GM12878 (cell line): ENCODE measurements around the gene LPIN2. TPM values are rescaled to one million over a fixed set of nuclear protein-coding genes. Genes with fewer than 3 reads are reported as not detected.

Experiments
- ATAC-seq: fragments of 200-7000 bp; cut with Tn5 transposase; 3 replicates; pipeline ENCODE4 v1.9.1; 2020; ENCODE audit warnings: mild to moderate bottlenecking, moderate library complexity
- BruUV-seq: library from RNA; stranded (reverse); fragments of 400-500 nt; replicated peaks from 2 replicates; lab custom pipeline; 2021; lab: Mats Ljungman, UMichigan
- CTCF ChIA-PET: fragments of 300-600 bp; sonication (Branson Sonifier 250); formaldehyde crosslinking; extraction: SDS; loops from one replicate; lab custom pipeline; 2021; ENCODE audit warnings: inconsistent platforms; lab: Yijun Ruan, JAX
- POLR2A ChIA-PET: fragments of 350-600 bp; formaldehyde crosslinking; extraction: SDS; loops from one replicate; lab custom pipeline; 2021; ENCODE audit warnings: inconsistent platforms; lab: Charles Lee
- RAD21 ChIA-PET: fragments of 300-600 bp; sonication (Branson Sonifier 250); formaldehyde crosslinking; loops from one replicate; lab custom pipeline; 2023; ENCODE audit warnings: antibody characterized with exemption; ENCODE audit not compliant: unreplicated experiment; lab: Charles Lee
- SMC1A ChIA-PET: fragments of 300-600 bp; sonication (Branson Sonifier 250); formaldehyde crosslinking; loops from one replicate; lab custom pipeline; 2023; ENCODE audit not compliant: unreplicated experiment, uncharacterized antibody; lab: Charles Lee
- DNase-seq: peaks from one replicate; pipeline ENCODE4 v3.0.0-alpha.2; 2011; ENCODE audit warnings: low read depth, low spot score
- FAIRE-seq: peaks from 3 replicates; lab custom pipeline; 2011; peaks lifted over from hg19 to GRCh38; lab: Jason Lieb, UNC
- H2AFZ ChIP-seq: 2 replicates; pipeline ENCODE4 v1.6.0; 2011; ENCODE audit warnings: low read depth, low read length, control low read depth; ENCODE audit not compliant: control insufficient read depth
- H3K27ac ChIP-seq: 2 replicates; pipeline ENCODE4 v1.5.1; 2011; ENCODE audit warnings: control low read depth; ENCODE audit not compliant: control insufficient read depth, insufficient read depth
- H3K27me3 ChIP-seq, 2 experiments: replicated peaks in 1 of 2; 2 replicates each; pipeline versions ENCODE4 v1.6.0 to v1.6.1; 2011; ENCODE audit warnings: low read length in 1 of 2; ENCODE audit not compliant: control insufficient read depth in 2 of 2, insufficient read depth in 2 of 2
- H3K36me3 ChIP-seq, 2 experiments: 2 replicates each; pipeline ENCODE4 v1.5.1; 2011; ENCODE audit warnings: low read length in 1 of 2; ENCODE audit not compliant: control insufficient read depth in 2 of 2, insufficient read depth in 2 of 2
- H3K4me1 ChIP-seq: 2 replicates; pipeline ENCODE4 v1.6.1; 2011; ENCODE audit warnings: mild to moderate bottlenecking, low read length, moderate library complexity, mixed read lengths; ENCODE audit not compliant: control insufficient read depth, insufficient read depth
- H3K4me2 ChIP-seq: 2 replicates; pipeline ENCODE4 v1.6.0; 2011; ENCODE audit warnings: control low read depth; ENCODE audit not compliant: control insufficient read depth, insufficient read depth
- H3K4me3 ChIP-seq: fragments of 200-600 bp; sonication (generic); 2 replicates; pipeline ENCODE4 v1.5.1; 2016
- H3K79me2 ChIP-seq: 2 replicates; pipeline ENCODE4 v1.6.0; 2011; ENCODE audit warnings: low read length; ENCODE audit not compliant: control insufficient read depth, insufficient read depth
- H3K9ac ChIP-seq: 2 replicates; pipeline ENCODE4 v1.8.0; 2011; ENCODE audit warnings: low read length, control low read depth, mixed read lengths; ENCODE audit not compliant: control insufficient read depth, insufficient read depth
- H3K9me3 ChIP-seq: replicated peaks from 3 replicates; pipeline ENCODE4 v1.5.1; 2011; ENCODE audit warnings: mild to moderate bottlenecking, low read length; ENCODE audit not compliant: control insufficient read depth, insufficient read depth
- H4K20me1 ChIP-seq: 2 replicates; pipeline ENCODE4 v1.6.0; 2011; ENCODE audit not compliant: control insufficient read depth, insufficient read depth
- BMI1 ChIP-seq: fragments of 450-650 bp; IDR thresholded peaks from 2 replicates; pipeline ENCODE4 v1.6.1; 2016; ENCODE audit warnings: mild to moderate bottlenecking, moderate library complexity, borderline replicate concordance
- BRCA1 ChIP-seq: IDR thresholded peaks from 2 replicates; pipeline ENCODE4 v1.6.1; 2011; ENCODE audit warnings: low read depth, low read length, improper control_type of control experiment
- ETV6 ChIP-seq, 2 experiments: fragments of 450-650 bp in 1 of 2; IDR thresholded peaks in 1 of 2; conservative IDR thresholded peaks in 1 of 2; 2 replicates each; pipeline ENCODE4 v1.6.1; 2014; ENCODE audit warnings: antibody characterized with exemption in 1 of 2, borderline replicate concordance in 1 of 2, low read depth in 1 of 2, mild to moderate bottlenecking in 1 of 2, moderate library complexity in 1 of 2
- EZH2 ChIP-seq: IDR thresholded peaks from 2 replicates; pipeline ENCODE4 v1.6.1; 2012; ENCODE audit warnings: low read depth, mild to moderate bottlenecking, control low read depth, inconsistent platforms, low read length, borderline replicate concordance; ENCODE audit not compliant: control insufficient read depth
- GATAD2B ChIP-seq: fragments of 450-650 bp; conservative IDR thresholded peaks from 2 replicates; pipeline ENCODE4 v1.6.1; 2017; ENCODE audit warnings: low read depth, mild to moderate bottlenecking, moderate library complexity
- HCFC1 ChIP-seq: fragments of 150-350 bp; IDR thresholded peaks from 2 replicates; pipeline ENCODE4 v1.6.1; 2014; ENCODE audit warnings: low read length
- KAT2A ChIP-seq: conservative IDR thresholded peaks from 2 replicates; pipeline ENCODE4 v1.6.1; 2011; ENCODE audit warnings: low read depth, low read length; ENCODE audit not compliant: control insufficient read depth
- MYB ChIP-seq: fragments of 150-350 bp; IDR thresholded peaks from 2 replicates; pipeline ENCODE4 v1.6.1; 2014; ENCODE audit warnings: mild to moderate bottlenecking, low read depth, low read length, borderline replicate concordance
- PAX5 ChIP-seq: IDR thresholded peaks from 2 replicates; pipeline ENCODE4 v1.6.1; 2011; ENCODE audit warnings: low read depth, low read length, borderline replicate concordance
- SP1 ChIP-seq: IDR thresholded peaks from one replicate; pipeline ENCODE4 v1.6.1; 2011; ENCODE audit warnings: low read depth, low read length
- SUZ12 ChIP-seq: fragments of 200-600 bp; sonication (generic); IDR thresholded peaks from one replicate; pipeline ENCODE4 v1.6.1; 2018; ENCODE audit warnings: antibody characterized with exemption, mild to moderate bottlenecking; ENCODE audit not compliant: unreplicated experiment
- TCF12 ChIP-seq: IDR thresholded peaks from 2 replicates; pipeline ENCODE4 v1.6.1; 2011; ENCODE audit warnings: low read depth, mild to moderate bottlenecking, low read length
- TCF7 ChIP-seq: IDR thresholded peaks from 2 replicates; pipeline ENCODE4 v1.6.1; 2014; ENCODE audit warnings: antibody characterized with exemption, borderline replicate concordance
- ZNF384 ChIP-seq: IDR thresholded peaks from 2 replicates; pipeline ENCODE4 v1.6.1; 2012; ENCODE audit warnings: low read depth, mild to moderate bottlenecking, low read length, improper control_type of control experiment, borderline replicate concordance
- WGBS: methylation state at CpG from one replicate; pipeline ENCODE4 v1.1.6; 2016; ENCODE audit warnings: low lambda C conversion rate; ENCODE audit not compliant: insufficient replicate concordance, insufficient coverage; ENCODE audit errors: missing lambda C conversion rate; 5-methylcytosine and 5-hydroxymethylcytosine counted together
- in situ Hi-C: fragments of 300-500 bp; cut with MboI; formaldehyde crosslinking; loops from 9 replicates; pipeline ENCODE4 v1.14.3; 2018; ENCODE audit warnings: mixed read lengths
- intact Hi-C: fragments of 100-400 bp; cut with micrococcal nuclease; formaldehyde crosslinking; loops from one replicate; pipeline ENCODE4 v1.14.2; 2022; ENCODE audit not compliant: unreplicated experiment
- polyA plus RNA-seq, 11 experiments: library from polyadenylated mRNA; depleted of rRNA in 4 of 11; unstranded in 6 of 11; stranded (reverse) in 5 of 11; fragments of >200 nt; fragmentation: Nextera tagmentation in 4 of 11; fragmentation: Illumina TruSeq in 1 of 11; extraction: Ambion mirVana in 4 of 11; extraction: Trizol in 1 of 11; gene quantifications; 1 replicate in 1 of 11; 2 replicates in 10 of 11; pipeline versions ENCODE4 v1.2.1 to v1.2.3, GENCODE V29; 2011 to 2016; ENCODE audit warnings: inconsistent platforms in 2 of 11, missing spikeins in 2 of 11, low read depth in 1 of 11
- total RNA-seq, 4 experiments: library from RNA; depleted of rRNA in 3 of 4; stranded (reverse); fragments of >200 nt in 3 of 4; fragmentation: Illumina TruSeq in 1 of 4; extraction: Trizol in 1 of 4; gene quantifications; 2 replicates each; pipeline versions ENCODE4 v1.2.1 to v1.2.3, GENCODE V29; 2013 to 2021
- TF ChIP-seq, protein P1 (sequence below): IDR thresholded peaks from 2 replicates; pipeline ENCODE4 v1.6.1; 2012; ENCODE audit warnings: low read depth, low read length, improper control_type of control experiment

Gene LPIN2
- total and polyA plus RNA-seq, 10 of the 15 experiments (the other 5 are each of a cell fraction or from before 2014, with no cell fraction given) = 4.1 to 28.0 (median 15.9) TPM

DNA sequence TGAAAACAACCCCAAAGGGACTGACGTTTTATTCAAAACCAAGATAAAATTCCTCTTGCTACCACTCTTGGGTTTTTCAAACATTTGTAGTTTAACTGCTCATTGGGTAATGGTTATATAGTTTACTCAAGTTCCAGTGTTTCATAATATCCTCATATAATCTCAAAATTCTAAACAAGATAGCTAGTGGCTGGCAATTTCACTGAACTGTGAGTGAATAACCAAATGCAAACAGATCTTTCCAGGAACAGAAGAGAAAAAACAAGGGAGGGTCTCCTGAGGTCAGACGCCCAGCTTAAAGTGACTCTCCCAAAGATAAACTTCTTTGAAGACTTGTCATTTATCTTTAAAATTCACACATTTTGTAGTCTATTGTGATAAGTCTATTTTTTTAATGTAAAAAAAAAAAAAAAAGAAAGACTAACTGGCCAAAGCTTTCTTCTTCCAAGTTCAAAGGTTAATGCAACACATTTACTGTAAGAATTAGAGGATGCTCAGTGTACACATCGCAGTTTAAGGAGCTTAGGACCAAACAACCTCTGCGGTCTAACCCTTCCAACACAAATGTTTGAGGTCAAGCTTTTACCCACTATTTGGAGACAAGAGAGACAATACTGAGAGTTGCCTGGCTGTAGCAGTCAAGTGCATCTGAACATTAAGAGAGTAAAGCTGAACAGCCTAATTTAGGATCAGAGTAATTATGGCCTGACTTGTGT lies 26.6 kb downstream of the LPIN2 start:
- peaks cover 15% of the 10 kb centered on the region for H3K4me1 ChIP-seq
- SMC1A ChIA-PET = interaction anchor here (0.7 to 8.6 kb wide), 26 partner anchors 8 to 514 kb away, joined by 3 to 334 read pairs (median 12); partner anchors contain the start of gene MYL12A
- no peak for TF ChIP-seq GATAD2B
- TF ChIP-seq ZNF384 = no peak
- TF ChIP-seq PAX5 = no peak
- in situ Hi-C loops = no loop called here
- RAD21 ChIA-PET = interaction anchor here (0.6 to 8.5 kb wide), 23 partner anchors 8 to 701 kb away, joined by 3 to 238 read pairs (median 9); partner anchors contain the start of gene MYL12A
- no peaks in the 10 kb centered on the region for H3K27me3 ChIP-seq
- no peak overlapping the region for H3K27ac ChIP-seq
- 74% methylated on average over 4 of the region's 4 CpGs for WGBS
- peaks cover 60% of the 10 kb centered on the region for H3K79me2 ChIP-seq
- H3K9ac ChIP-seq = no peak overlapping the region
- CTCF ChIA-PET = interaction anchor here (0.6 to 8.8 kb wide), 19 partner anchors 8 to 259 kb away, joined by 3 to 285 read pairs (median 21); partner anchors contain the start of gene MYL12A
- H4K20me1 ChIP-seq = no peaks in the 10 kb centered on the region
- POLR2A ChIA-PET = interaction anchor here (0.6 to 2.1 kb wide), 15 partner anchors 10 to 464 kb away, joined by 3 to 16 read pairs (median 6); partner anchors contain the start of gene MYL12A
- no peak for FAIRE-seq
- intact Hi-C loops = no loop called here
- H3K4me2 ChIP-seq = no peak overlapping the region
- no peak overlapping the region for H2AFZ ChIP-seq
- DNase-seq = no peak
- BruUV-seq = no TSS peak
- no peak overlapping the region for H3K4me3 ChIP-seq
- H3K36me3 ChIP-seq = no peaks in the 10 kb centered on the region
- no peak for ATAC-seq
- peaks cover 7% of the 10 kb centered on the region; the same call in 2 of the 3 replicates for H3K9me3 ChIP-seq

DNA sequence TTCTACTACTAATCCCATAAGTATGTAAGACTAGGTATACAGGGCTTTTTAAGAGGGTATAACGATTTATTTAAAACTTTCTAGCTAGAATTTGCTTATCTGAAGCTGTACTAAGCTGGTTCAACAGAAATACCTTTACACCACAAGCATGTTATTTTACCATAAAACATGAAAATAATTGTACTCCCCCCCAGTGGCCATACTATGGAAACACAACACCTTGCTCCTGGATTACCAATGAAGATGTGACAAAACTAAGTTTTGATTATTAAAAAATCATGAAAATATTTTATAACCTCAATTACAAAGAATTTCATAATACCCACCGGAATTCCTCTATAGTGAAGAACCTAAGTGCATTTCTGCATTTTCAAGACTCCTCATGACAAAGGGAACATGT lies 27.3 kb downstream of the LPIN2 start:
- no peak overlapping the region for H3K27ac ChIP-seq
- no peaks in the 10 kb centered on the region for H3K36me3 ChIP-seq
- DNase-seq = no peak
- H4K20me1 ChIP-seq = no peaks in the 10 kb centered on the region
- peaks cover 2% of the 10 kb centered on the region; the same call in 1 of the 3 replicates for H3K9me3 ChIP-seq
- no TSS peak for BruUV-seq
- in situ Hi-C loops = no loop called here
- ChIA-PET SMC1A (interaction anchor here (0.7 to 8.6 kb wide), 37 partner anchors 9 to 513 kb away, joined by 3 to 334 read pairs (median 6); partner anchors contain the start of gene MYL12A), CTCF (interaction anchor here (0.6 to 8.8 kb wide), 36 partner anchors 9 to 385 kb away, joined by 3 to 285 read pairs (median 5); partner anchors contain the start of gene MYL12A), POLR2A (interaction anchor here (0.6 to 2.1 kb wide), 23 partner anchors 8 to 465 kb away, joined by 3 to 16 read pairs (median 6); partner anchors contain the start of gene MYL12A), RAD21 (interaction anchor here (0.8 to 8.5 kb wide), 34 partner anchors 9 to 380 kb away, joined by 3 to 238 read pairs (median 6); partner anchors contain the start of gene MYL12A)
- no peak for FAIRE-seq
- H3K4me3 ChIP-seq = no peak overlapping the region
- H3K9ac ChIP-seq = no peak overlapping the region
- peaks cover 61% of the 10 kb centered on the region for H3K79me2 ChIP-seq
- intact Hi-C loops = loop anchor here (1.0 kb wide), 1 partner anchor 53 kb away; no protein-coding TSS in a partner anchor
- H3K27me3 ChIP-seq = no peaks in the 10 kb centered on the region
- WGBS = 0% methylated on average over 2 of the region's 2 CpGs
- no peak overlapping the region for H3K4me2 ChIP-seq
- no peak overlapping the region for H2AFZ ChIP-seq
- H3K4me1 ChIP-seq = peaks cover 21% of the 10 kb centered on the region
- peak; percentile 67 for ATAC-seq
- no peak for TF ChIP-seq TCF12
- no peak for TF ChIP-seq BRCA1
- no peak for TF ChIP-seq HCFC1
- no peak for TF ChIP-seq SUZ12
- TF ChIP-seq KAT2A = no peak
- no peak for TF ChIP-seq SP1
- TF ChIP-seq ETV6 (conservative IDR thresholded peaks at IDR 0.05 in 1 of 2, IDR thresholded peaks at IDR 0.05 in 1 of 2; ENCODE audit: borderline replicate concordance in 1 of 2, low read depth in 1 of 2) = no peak
- TF ChIP-seq, protein P1, sequence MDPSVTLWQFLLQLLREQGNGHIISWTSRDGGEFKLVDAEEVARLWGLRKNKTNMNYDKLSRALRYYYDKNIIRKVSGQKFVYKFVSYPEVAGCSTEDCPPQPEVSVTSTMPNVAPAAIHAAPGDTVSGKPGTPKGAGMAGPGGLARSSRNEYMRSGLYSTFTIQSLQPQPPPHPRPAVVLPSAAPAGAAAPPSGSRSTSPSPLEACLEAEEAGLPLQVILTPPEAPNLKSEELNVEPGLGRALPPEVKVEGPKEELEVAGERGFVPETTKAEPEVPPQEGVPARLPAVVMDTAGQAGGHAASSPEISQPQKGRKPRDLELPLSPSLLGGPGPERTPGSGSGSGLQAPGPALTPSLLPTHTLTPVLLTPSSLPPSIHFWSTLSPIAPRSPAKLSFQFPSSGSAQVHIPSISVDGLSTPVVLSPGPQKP = no peak
- no peak for TF ChIP-seq TCF7
- no peak for TF ChIP-seq BMI1
- TF ChIP-seq MYB = no peak
- TF ChIP-seq EZH2 = no peak
